T-helper 2 cell treated with Interferon-gamma antibody and Interleukin-4, amounts not matched to agents 5 μg/mL and 100 μg/mL, for 36 hours (primary cell): ENCODE measurements around the gene MAX.

Experiments used
- DNase-seq: peaks from one replicate; pipeline ENCODE4 v3.0.0; 2021; ENCODE audit warnings: low spot score
- H3K27ac Mint-ChIP-seq: one replicate; pipeline ENCODE4 v1.8.0; 2021; ENCODE audit warnings: mild to moderate bottlenecking, mixed read lengths
- H3K27me3 Mint-ChIP-seq: one replicate; pipeline ENCODE4 v1.8.0; 2021; ENCODE audit warnings: low read depth, mixed read lengths
- H3K36me3 Mint-ChIP-seq: one replicate; pipeline ENCODE4 v1.8.0; 2021; ENCODE audit warnings: low read depth, mixed read lengths
- H3K4me1 Mint-ChIP-seq: one replicate; pipeline ENCODE4 v1.8.0; 2021; ENCODE audit warnings: low read depth, mixed read lengths
- H3K4me3 Mint-ChIP-seq: one replicate; pipeline ENCODE4 v1.8.0; 2022; ENCODE audit warnings: mild to moderate bottlenecking, moderate library complexity, mixed read lengths
- H3K9me3 Mint-ChIP-seq: one replicate; pipeline ENCODE4 v1.8.0; 2021; ENCODE audit warnings: mixed read lengths

The MAX gene

GRCh38 chr14:65025818-65026217, 76.5 kb downstream of the MAX start:
- Mint-ChIP-seq H3K9me3 (no peaks in the 10 kb centered on the region), H3K4me3 (no peak overlapping the region), H3K36me3 (peaks cover 13% of the 10 kb centered on the region), H3K27me3 (no peaks in the 10 kb centered on the region), H3K27ac (no peak overlapping the region), H3K4me1 (no peaks in the 10 kb centered on the region)
- no peak for DNase-seq
